ENCODE results near the gene PCSK5.

GRCh38 chr9:75992482-75993206, 102.2 kb downstream of the PCSK5 start:
- TF ChIP-seq POLR2A (IDR thresholded peaks at IDR 0.05; ENCODE audit: low read depth, low read length) (no peak), POLR2AphosphoS5 (IDR thresholded peaks at IDR 0.05; ENCODE audit: insufficient read depth, low read depth, low read length) (no peak), EZH2 (IDR thresholded peaks at IDR 0.05; ENCODE audit: borderline replicate concordance, low read depth, low read length, severe bottlenecking) (no peak), JUN (IDR thresholded peaks at IDR 0.05; ENCODE audit: borderline replicate concordance, insufficient read depth, insufficient read length, low read depth) (no peak), MYC (IDR thresholded peaks at IDR 0.05; ENCODE audit: low read depth, low read length) (no peak), FOS (IDR thresholded peaks at IDR 0.05; ENCODE audit: borderline replicate concordance, insufficient read depth, low read length) (no peak), GATA2 (IDR thresholded peaks at IDR 0.05; ENCODE audit: insufficient read depth, insufficient read length, low read depth, low read length) (no peak)
- TF ChIP-seq, protein P1, sequence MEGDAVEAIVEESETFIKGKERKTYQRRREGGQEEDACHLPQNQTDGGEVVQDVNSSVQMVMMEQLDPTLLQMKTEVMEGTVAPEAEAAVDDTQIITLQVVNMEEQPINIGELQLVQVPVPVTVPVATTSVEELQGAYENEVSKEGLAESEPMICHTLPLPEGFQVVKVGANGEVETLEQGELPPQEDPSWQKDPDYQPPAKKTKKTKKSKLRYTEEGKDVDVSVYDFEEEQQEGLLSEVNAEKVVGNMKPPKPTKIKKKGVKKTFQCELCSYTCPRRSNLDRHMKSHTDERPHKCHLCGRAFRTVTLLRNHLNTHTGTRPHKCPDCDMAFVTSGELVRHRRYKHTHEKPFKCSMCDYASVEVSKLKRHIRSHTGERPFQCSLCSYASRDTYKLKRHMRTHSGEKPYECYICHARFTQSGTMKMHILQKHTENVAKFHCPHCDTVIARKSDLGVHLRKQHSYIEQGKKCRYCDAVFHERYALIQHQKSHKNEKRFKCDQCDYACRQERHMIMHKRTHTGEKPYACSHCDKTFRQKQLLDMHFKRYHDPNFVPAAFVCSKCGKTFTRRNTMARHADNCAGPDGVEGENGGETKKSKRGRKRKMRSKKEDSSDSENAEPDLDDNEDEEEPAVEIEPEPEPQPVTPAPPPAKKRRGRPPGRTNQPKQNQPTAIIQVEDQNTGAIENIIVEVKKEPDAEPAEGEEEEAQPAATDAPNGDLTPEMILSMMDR (IDR thresholded peaks at IDR 0.05; ENCODE audit: extremely low read depth in 1 of 2, insufficient read depth in 1 of 2, low read depth in 1 of 2, low read length in 2 of 2) = no peak
- TF ChIP-seq, protein P2, sequence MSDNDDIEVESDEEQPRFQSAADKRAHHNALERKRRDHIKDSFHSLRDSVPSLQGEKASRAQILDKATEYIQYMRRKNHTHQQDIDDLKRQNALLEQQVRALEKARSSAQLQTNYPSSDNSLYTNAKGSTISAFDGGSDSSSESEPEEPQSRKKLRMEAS (IDR thresholded peaks at IDR 0.05; ENCODE audit: insufficient read depth, insufficient read length) = no peak
